ENCODE results near the gene ACTL8.
"Not testable (repeated sequence)": the region's sequence is repeated elsewhere in the genome, so short reads cannot be mapped to it uniquely, and the experiment has no call there.

ACTL8 gene

GRCh38 chr1:17735793-17736192, 19.3 kb upstream of the ACTL8 start:
- DNase-seq = no peak

- no peak for DNase-seq
These were observed 18.5 kb upstream of the ACTL8 start for GRCh38 chr1:17736625-17737024.

GRCh38 chr1:17739050-17739449, 16.1 kb upstream of the ACTL8 start:
- no peak for DNase-seq

DNA sequence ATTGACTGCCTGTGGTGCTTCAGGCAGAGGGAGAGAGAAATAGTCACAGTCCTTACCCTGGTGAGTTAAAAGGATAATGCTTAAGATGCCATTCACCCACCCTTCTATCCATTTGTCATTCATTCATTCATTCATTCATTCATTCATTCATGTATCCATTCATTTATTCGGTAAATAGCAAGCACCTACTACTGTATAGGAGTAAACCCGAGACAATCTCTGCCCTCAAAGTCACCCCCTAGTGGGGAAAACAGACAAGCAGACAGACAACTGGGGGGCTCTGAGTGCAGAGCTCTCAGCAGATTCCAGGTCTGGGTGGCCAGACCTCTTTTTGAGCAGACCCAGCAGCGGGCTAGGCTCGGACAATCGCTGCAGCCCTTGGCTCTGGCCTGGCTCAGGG, 14.1 kb upstream of the ACTL8 start:
- no peak for DNase-seq

DNA sequence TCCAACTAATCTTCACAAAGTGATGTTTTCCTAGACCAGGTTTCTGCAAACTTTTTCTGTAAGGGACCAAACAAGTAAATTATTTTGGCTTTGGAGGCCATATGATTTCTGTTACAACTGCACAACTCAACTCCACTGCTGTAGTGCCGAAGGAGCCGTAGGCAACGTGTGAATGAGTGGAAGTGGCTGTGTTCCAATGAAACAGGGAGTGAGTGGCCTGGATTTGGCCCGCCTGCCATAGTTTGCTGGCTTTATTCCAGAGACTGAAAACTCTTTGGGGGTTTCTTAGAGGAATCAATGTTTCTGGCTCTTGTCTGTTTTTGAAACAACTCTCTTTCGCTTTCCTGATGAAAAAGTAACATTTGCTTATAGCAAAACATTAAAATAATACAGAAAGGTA, 12.6 kb upstream of the ACTL8 start:
- DNase-seq = no peak

DNA sequence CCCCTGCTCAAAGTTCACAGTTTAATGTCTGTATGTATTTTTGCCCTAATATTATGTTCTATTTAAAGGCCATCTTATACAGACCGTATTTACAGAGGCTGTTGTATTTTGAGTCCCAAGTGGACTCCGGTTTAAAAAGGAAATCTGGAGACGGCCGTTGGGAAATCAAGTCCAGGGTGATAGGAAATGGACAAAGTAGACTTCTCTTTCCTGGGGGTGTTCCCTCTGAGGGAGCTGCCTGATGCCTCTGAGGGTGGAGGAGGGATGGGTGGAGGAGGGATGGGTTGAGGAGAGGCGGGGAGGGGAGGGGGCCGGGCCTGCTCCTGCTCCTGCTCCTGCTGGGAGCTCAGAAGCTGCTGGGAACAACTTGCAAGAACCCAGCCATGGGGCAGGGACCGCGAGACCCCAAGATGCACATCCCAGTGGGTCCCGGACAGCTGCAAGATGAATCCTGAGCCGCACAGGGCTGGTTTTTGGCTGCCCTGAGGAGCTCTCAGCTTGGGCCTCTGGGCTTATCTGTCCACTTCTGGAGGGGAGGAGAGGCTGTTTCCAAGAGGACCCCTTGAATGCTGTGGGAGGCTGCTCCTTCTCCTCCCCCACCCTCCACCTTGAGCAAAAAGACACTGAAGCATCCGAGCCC, 12.0 kb upstream of the ACTL8 start:
- no peak for DNase-seq

DNA sequence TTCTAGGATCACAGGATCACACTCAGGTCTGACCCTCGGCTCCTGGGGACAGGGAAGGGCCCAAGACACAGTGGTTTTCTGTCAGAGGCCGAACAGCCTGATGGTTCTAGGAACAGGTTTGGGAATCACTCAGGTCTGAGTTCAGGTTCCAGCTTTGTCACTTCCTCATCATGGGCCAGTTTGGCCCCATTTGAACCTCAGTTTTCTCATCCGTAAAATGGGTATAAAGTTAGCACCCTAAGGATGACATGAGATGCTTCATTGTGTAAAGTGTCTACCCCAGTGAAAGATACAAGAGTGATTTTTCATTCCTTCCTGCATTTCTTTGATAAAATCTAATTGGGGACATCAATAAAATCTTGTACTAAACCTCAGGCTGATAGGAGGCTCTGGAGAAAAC, 11.2 kb upstream of the ACTL8 start:
- DNase-seq = no peak

- no peak for DNase-seq
These were observed 10.3 kb upstream of the ACTL8 start for GRCh38 chr1:17744666-17745478.

DNA sequence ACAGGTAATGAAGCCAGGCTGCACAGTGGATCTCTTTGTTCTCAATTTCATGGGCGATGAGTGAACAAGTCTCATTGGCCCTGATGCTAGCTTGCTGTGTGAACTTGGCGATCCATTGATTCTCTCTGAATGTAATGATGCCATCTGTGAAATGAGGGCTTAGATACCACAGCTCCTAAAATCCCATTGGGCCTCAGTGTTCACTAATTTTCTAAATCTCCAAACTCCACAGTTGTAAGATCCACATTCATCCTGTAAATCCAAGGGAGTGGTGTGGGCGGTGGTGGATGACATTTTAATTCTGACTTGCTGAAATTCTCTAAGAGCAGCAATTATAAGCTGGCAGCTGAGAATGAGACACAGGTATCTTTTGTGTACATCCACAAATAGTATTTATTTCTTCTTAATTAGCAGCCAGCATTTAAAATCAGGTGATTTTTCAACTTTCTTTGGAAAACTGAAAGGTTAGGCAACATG, 9.6 kb upstream of the ACTL8 start:
- DNase-seq = no peak

GRCh38 chr1:17746281-17746680, 8.9 kb upstream of the ACTL8 start:
- not testable (repeated sequence) for DNase-seq

DNA sequence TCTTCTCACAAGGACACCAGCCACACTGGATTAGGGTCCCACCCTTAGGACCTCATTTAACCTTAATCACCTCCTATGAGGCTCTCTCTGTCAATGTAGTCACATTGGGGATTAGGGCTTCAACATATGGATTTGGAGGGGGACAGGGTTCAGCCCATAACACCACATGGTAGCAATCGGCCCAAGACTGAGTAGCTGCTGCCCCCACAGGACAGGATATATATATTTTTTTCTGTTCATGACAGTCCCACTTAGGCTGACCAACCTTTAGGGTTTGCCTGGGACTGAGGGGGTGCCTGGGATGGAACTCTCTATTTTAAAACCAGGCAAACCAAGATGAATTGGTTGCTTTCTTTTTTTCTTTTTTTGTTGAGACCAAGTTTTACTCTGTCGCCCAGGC, 8.2 kb upstream of the ACTL8 start:
- DNase-seq = no peak

DNA sequence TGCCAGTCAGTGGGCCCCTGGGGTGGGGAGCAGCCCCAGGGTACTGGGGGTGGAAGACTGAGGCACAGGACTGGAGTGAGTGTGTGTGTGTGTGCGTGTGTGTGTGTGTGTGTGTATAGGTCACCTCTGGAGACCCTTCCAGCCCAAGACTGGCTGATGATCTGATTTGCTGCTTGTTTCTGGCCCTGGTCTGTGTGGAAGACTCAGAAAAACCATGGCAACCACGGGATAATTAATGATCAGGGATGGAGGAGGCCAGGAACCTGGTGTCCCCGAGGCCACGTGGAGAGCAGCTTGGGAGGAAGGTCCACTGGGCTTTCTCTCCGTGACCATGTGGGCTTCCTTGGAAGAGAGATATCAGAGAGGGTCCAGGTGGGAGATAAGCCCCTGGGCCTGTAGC, 4.8 kb upstream of the ACTL8 start:
- DNase-seq = no peak

DNA sequence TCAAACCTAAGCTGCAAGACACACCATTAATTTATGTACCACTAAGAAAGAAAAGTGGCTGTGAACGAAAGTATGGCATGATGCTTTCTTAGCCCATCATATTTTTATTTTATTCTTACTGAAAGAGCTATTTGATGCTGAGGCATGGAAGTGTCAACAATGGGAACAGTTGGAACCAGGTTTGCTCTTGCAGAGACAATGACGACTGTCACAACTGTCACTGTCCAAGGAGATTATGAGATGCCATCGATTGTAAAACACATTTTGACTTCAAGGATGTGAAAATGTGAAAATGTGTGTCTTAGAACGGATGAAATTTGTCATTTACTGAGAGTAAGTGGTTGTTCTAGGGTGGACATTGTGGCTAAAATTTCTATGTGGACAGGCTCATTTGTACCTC, 2.8 kb upstream of the ACTL8 start:
- no peak for DNase-seq

GRCh38 chr1:17757426-17757825, 2.3 kb downstream of the ACTL8 start:
- DNase-seq = no peak

GRCh38 chr1:17759114-17759513, 4.0 kb downstream of the ACTL8 start:
- no peak for DNase-seq

- no peak for DNase-seq
These were observed 7.2 kb downstream of the ACTL8 start for GRCh38 chr1:17762313-17762712.

- DNase-seq = no peak
These were observed 8.3 kb downstream of the ACTL8 start for GRCh38 chr1:17763417-17763816.

GRCh38 chr1:17763995-17764394, 8.9 kb downstream of the ACTL8 start:
- no peak for DNase-seq

DNA sequence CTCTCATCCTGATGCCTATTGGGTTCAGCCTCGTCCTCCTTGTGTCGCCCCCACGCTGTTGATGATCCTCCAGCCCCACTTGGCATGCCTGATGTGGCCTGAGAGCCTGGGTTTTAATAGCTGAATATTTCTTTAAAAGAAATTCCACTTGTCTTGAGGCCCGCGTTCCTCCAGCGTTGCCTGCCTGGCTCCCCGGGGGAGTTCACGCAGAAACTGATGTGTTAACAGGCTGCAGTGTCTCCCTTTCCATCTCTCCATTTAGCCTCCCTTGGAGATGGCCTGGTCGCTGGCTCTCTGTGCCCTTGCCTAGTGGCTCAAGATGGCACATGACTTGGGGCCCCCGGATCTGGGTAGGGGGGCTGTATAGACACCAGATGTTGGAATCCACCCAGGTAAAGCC, 9.5 kb downstream of the ACTL8 start:
- no peak for DNase-seq

DNA sequence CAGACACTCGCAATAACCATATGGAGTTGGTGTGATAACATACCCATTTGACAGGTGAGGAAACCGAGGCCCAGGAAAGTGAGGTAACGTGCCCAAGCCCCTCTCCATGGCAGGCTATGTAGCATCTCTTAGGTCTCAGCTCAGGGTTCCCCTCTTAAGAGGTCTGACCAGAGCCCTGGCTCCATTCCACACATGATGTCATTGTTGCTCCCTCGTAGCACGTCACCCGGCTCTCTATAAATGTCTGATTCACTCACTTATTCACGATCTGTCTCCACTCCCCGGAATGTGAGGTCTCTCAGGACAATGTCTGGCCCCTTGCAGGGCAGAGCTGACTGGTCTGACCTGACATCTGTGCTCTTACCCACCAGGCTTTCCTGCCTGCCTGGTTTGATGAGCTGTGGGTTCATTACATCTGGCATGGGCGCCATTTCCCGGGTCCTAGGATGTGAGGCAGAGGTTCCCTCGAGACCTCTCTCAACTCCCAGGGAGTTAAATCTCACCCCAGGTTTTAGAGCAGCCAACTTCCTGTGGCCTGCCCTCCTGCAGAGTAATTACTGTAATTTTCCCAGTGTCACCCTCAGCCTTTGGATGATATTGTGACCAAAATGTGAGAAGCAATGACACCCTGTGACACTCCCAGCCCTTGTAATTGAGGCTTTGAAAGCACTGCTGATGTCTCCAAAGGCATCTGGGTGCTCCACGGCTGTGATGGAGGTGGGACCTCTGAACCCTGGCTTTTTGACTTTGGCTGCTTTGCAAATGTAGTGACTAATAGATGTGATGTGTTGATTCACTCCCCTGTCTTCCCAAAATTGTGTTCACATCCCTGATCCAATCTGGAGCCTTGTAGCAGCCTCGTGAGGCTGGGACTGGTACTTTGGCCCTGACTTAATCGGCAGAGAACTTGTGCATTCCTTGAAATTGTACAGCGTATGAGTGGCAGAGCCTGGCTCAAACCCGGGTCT, 10.6 kb downstream of the ACTL8 start:
- DNase-seq = no peak

GRCh38 chr1:17768651-17769241, 13.6 kb downstream of the ACTL8 start:
- no peak for DNase-seq

DNA sequence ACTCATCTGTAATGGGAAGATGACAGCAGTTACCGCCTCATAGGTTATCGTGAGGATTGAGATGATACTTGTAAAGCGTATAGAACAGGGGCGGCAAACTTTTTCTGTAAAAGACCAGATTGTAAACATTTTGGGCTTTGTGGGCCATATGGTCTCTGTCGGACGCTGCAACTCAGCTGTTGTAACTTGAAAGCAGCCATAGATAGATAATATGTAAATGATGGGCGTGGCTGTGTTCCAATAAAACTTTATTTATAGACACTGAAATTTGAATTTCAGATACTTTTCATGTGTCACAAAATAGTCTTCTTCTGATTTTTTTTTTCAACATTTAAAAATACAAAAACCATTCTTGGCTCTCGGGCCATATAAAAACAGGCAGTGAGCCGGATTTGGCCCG, 15.8 kb downstream of the ACTL8 start:
- DNase-seq = no peak
